Type B pancreatic cell (in vitro differentiated cells): ENCODE results near the gene PRKCA. TPM values are rescaled to one million over a fixed set of nuclear protein-coding genes. Genes with fewer than 3 reads are reported as not detected.

Experiments used
- DNase-seq: peaks from one replicate; pipeline ENCODE4 v3.0.0; 2021; ENCODE audit warnings: mixed read lengths; ENCODE audit not compliant: unreplicated experiment; ENCODE audit errors: extremely low spot score
- H3K27ac Mint-ChIP-seq: 2 replicates; pipeline ENCODE4 v1.8.0; 2021; ENCODE audit warnings: mild to moderate bottlenecking, mixed read lengths
- H3K27me3 Mint-ChIP-seq: 2 replicates; pipeline ENCODE4 v1.8.0; 2021; ENCODE audit warnings: mixed read lengths
- H3K36me3 Mint-ChIP-seq: 2 replicates; pipeline ENCODE4 v1.8.0; 2021; ENCODE audit warnings: mixed read lengths
- H3K4me1 Mint-ChIP-seq: one replicate; pipeline ENCODE4 v1.8.0; 2021; ENCODE audit warnings: mixed read lengths; ENCODE audit not compliant: unreplicated experiment
- H3K4me3 Mint-ChIP-seq: 2 replicates; pipeline ENCODE4 v1.8.0; 2021; ENCODE audit warnings: mild to moderate bottlenecking, mixed read lengths
- H3K9me3 Mint-ChIP-seq: 2 replicates; pipeline ENCODE4 v1.8.0; 2021; ENCODE audit warnings: mixed read lengths
- total RNA-seq: library from RNA; stranded (reverse); gene quantifications from 2 replicates; pipeline ENCODE4 v1.2.1, GENCODE V29; 2021; ENCODE audit warnings: low replicate concordance
- TF ChIP-seq, protein P1 (sequence below): fragments of 200-600 bp; sonication (generic); conservative IDR thresholded peaks from 2 replicates; pipeline ENCODE4 v1.5.0; 2021; ENCODE audit warnings: antibody characterized with exemption, mild to moderate bottlenecking

Gene PRKCA
- total RNA-seq, 1 donor from 2014 or later: 16.1 TPM

DNA sequence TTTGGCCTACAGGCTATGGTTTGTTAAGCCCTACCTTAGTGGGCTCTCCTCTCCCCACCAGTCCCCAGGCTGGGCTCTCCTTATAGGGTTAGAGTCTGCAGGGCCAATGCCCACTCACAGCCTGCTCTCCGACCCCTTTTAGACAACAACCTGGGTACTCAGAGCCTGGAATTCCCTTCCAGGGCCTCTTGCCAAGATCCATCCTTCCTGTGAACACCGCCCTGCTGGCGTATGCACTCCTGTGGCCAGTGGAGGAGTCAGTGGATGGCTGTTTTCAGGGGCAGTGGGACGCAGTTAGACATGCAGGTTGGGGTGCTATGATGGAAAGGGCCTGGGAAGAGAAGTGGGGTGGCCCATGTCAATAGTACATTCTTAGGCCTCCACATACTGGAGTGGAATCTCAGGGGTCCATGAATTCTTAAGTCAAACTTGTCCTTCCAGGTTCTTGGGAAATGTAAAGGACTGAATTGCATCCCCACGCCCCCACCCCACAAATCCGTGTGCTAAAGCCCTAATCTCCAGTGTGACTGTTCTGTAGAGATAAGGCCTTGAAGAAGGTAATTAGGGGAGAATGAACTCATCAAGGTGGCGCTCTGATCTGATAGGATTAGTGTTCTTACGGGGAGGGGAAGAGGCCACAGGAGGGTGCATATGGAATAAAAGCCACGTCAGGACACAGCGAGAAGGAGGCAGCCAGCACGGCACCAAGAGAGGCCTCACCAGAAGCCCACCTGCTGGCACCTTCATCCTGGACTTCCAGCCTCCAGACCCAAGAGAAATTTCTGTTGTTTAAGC is 450.9 kb downstream of the PRKCA start:
- DNase-seq: no peak
- H3K27ac Mint-ChIP-seq: no peak overlapping the region

DNA sequence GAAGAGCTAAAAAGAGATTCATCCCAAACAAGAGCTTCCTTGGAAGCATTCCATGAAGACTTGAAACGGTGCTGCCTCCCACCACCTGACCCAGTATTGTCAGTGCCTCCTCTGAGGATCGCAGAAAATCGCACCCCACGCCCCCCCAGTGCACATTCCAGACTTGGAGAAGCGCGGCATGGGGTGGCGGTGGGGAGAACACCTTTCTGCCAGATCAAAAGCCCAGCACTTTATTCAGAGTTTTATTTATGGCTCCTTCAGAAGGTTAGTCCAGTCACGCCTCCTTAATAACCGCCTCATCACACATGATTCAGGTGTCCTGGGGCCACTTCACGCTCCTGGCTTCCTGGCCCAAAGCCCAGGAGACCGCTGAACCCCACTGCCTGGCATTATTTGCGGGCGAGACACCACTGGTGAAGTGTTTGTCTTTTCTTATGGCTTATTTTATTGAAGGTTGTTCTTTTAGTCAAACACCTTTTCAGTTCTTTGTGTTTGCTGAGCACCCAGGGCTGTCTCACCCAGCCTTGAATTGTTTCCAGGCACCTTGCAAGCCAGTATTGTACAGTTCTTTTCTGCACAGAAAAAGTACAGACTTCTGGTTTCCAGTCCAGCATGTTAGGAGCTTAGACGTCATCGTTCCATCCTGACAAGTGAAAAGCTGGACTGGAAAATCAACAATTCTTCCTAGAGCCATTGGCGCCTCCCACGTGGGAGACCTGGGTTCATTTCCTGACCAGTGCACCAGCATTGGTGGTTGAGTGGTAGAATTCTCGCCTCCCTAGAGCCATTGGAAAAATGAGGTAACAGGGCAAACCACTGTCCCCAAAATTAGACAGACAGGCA is 452.9 kb downstream of the PRKCA start:
- DNase-seq: no peak
- H3K36me3 Mint-ChIP-seq: peaks cover 6% of the 10 kb centered on the region
- no peak overlapping the region for H3K27ac Mint-ChIP-seq
- TF ChIP-seq, protein P1, sequence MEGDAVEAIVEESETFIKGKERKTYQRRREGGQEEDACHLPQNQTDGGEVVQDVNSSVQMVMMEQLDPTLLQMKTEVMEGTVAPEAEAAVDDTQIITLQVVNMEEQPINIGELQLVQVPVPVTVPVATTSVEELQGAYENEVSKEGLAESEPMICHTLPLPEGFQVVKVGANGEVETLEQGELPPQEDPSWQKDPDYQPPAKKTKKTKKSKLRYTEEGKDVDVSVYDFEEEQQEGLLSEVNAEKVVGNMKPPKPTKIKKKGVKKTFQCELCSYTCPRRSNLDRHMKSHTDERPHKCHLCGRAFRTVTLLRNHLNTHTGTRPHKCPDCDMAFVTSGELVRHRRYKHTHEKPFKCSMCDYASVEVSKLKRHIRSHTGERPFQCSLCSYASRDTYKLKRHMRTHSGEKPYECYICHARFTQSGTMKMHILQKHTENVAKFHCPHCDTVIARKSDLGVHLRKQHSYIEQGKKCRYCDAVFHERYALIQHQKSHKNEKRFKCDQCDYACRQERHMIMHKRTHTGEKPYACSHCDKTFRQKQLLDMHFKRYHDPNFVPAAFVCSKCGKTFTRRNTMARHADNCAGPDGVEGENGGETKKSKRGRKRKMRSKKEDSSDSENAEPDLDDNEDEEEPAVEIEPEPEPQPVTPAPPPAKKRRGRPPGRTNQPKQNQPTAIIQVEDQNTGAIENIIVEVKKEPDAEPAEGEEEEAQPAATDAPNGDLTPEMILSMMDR: no peak
- H3K27me3 Mint-ChIP-seq: no peaks in the 10 kb centered on the region
- peaks cover 4% of the 10 kb centered on the region for H3K9me3 Mint-ChIP-seq
- H3K4me1 Mint-ChIP-seq: peaks cover 19% of the 10 kb centered on the region
- no peak overlapping the region for H3K4me3 Mint-ChIP-seq

More for the DNA sequence above, 450.9 kb downstream of the PRKCA start:
- peaks cover 8% of the 10 kb centered on the region for H3K36me3 Mint-ChIP-seq
- peaks cover 24% of the 10 kb centered on the region for H3K4me1 Mint-ChIP-seq
- no peaks in the 10 kb centered on the region for H3K27me3 Mint-ChIP-seq
- peaks cover 4% of the 10 kb centered on the region for H3K9me3 Mint-ChIP-seq
- no peak overlapping the region for H3K4me3 Mint-ChIP-seq
- TF ChIP-seq, protein P1: no peak

DNA sequence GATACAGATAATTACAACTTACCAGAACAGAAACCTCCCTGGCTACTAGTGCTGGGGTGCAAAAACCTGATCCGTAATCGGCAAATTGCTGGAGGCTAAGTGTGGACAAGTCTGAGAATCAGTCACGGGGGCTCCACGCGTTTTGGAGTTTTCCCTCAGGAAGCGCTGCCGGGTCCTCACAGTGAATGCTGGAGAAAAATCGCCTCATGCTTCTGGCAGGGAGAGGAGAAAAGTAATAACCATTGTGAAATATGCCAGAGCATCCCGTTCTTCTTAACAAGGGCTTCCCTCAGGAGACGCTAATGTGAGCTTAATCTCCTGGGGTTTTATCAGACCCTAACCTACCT is 453.5 kb downstream of the PRKCA start:
- no peak overlapping the region for H3K4me3 Mint-ChIP-seq
- DNase-seq: no peak
- H3K4me1 Mint-ChIP-seq: peaks cover 19% of the 10 kb centered on the region
- H3K36me3 Mint-ChIP-seq: peaks cover 6% of the 10 kb centered on the region
- no peaks in the 10 kb centered on the region for H3K27me3 Mint-ChIP-seq
- peaks cover 4% of the 10 kb centered on the region for H3K9me3 Mint-ChIP-seq
- TF ChIP-seq, protein P1: no peak
- no peak overlapping the region for H3K27ac Mint-ChIP-seq

DNA sequence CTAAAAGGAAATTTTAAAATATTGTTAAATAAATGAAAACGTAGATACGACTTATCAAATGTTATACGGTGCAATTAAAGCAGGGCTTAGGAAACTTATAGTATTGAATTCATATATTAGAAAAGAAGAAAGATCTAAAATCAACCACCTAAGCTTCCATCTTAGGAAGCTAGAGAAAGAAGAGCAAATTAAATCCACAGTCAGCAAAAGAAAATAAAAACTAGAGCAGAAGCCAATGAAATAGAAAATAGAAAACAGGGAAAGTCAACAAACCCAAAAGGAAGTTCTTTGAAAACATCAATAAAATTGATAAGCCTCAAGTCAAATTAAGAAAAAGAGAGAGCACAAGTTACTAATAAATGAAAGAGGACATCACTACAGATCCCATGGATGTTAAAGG is 457.9 kb downstream of the PRKCA start:
- Mint-ChIP-seq H3K4me3 (no peak overlapping the region), H3K27me3 (no peaks in the 10 kb centered on the region), H3K27ac (no peak overlapping the region), H3K4me1 (peaks cover 6% of the 10 kb centered on the region), H3K9me3 (no peaks in the 10 kb centered on the region), H3K36me3 (no peaks in the 10 kb centered on the region)
- TF ChIP-seq, protein P1: no peak
- DNase-seq: no peak

DNA sequence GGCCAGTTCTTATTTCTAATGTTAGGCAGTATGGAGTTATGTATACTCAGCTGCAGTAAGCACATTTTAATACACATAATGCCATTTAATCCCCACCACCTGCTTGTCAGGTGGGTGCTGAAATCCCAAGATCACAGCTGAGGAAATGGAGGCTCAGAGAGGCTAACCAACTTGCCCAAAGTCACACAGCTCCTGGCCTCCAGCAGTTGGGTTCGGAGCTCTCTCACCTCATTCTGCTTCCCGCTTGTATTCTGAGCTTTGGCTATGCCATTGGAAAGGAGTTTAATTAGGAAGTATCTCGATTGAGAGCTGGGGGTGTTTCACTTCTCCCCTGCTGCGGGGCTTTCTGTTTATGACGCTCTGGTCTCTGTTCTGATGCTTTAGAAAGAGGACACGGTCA is 459.9 kb downstream of the PRKCA start:
- no peak overlapping the region for H3K4me3 Mint-ChIP-seq
- TF ChIP-seq, protein P1: no peak
- H3K4me1 Mint-ChIP-seq: no peaks in the 10 kb centered on the region
- no peaks in the 10 kb centered on the region for H3K9me3 Mint-ChIP-seq
- DNase-seq: no peak
- no peak overlapping the region for H3K27ac Mint-ChIP-seq
- no peaks in the 10 kb centered on the region for H3K36me3 Mint-ChIP-seq
- no peaks in the 10 kb centered on the region for H3K27me3 Mint-ChIP-seq
